ENCODE data around the gene BSND. TPM values are rescaled to one million over a fixed set of nuclear protein-coding genes. Genes with fewer than 3 reads are reported as not detected.

Gene BSND
- total RNA-seq, 1 donor from 2014 or later, result not detected

- no peak for FAIRE-seq
- peak; percentile 19 for DNase-seq (ENCODE audit: low read depth)
- Histone ChIP-seq H3K4me3 (ENCODE audit: low read depth, low read length) (no peak overlapping the region), H3K36me3 (ENCODE audit: control insufficient read depth, insufficient read depth, low read length) (peaks cover 23% of the 10 kb centered on the region), H3K27me3 (ENCODE audit: control insufficient read depth, insufficient read depth, low read length) (no peaks in the 10 kb centered on the region)
- no peak for TF ChIP-seq CTCF (IDR thresholded peaks at IDR 0.05; ENCODE audit: insufficient read depth, low read length, severe bottlenecking)
Measured at GRCh38 chr1:55043011-55043410, 44.3 kb downstream of the BSND start.

DNA sequence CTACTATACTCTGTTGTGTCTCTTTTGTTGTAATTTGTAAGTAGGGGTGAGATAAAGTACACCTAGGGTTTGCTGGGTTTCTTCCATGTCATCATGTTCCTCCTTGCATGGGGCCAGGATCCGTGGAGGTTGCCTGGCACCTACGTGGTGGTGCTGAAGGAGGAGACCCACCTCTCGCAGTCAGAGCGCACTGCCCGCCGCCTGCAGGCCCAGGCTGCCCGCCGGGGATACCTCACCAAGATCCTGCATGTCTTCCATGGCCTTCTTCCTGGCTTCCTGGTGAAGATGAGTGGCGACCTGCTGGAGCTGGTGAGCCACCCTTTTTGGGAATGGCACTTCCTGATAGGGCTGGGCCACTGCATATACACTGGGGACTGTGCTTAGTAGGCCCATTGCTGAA, 45.0 kb downstream of the BSND start:
- no peak for FAIRE-seq
- Histone ChIP-seq H3K27me3 (ENCODE audit: control insufficient read depth, insufficient read depth, low read length) (no peaks in the 10 kb centered on the region), H3K36me3 (ENCODE audit: control insufficient read depth, insufficient read depth, low read length) (peaks cover 24% of the 10 kb centered on the region), H3K4me3 (ENCODE audit: low read depth, low read length) (no peak overlapping the region)
- no peak for TF ChIP-seq CTCF (IDR thresholded peaks at IDR 0.05; ENCODE audit: insufficient read depth, low read length, severe bottlenecking)
- no peak for DNase-seq (ENCODE audit: low read depth)

- H3K27me3 ChIP-seq (ENCODE audit: control insufficient read depth, insufficient read depth, low read length), result no peaks in the 10 kb centered on the region
- FAIRE-seq (peak; percentile 68), DNase-seq (ENCODE audit: low read depth) (no peak)
- H3K4me3 ChIP-seq (ENCODE audit: low read depth, low read length), result no peak overlapping the region
- peaks cover 24% of the 10 kb centered on the region for H3K36me3 ChIP-seq (ENCODE audit: control insufficient read depth, insufficient read depth, low read length)
- no peak for TF ChIP-seq CTCF (IDR thresholded peaks at IDR 0.05; ENCODE audit: insufficient read depth, low read length, severe bottlenecking)
Measured at GRCh38 chr1:55044617-55045397, 46.1 kb downstream of the BSND start.

GRCh38 chr1:55045430-55045829, 46.7 kb downstream of the BSND start:
- no peak for FAIRE-seq
- Histone ChIP-seq H3K27me3 (ENCODE audit: control insufficient read depth, insufficient read depth, low read length) (no peaks in the 10 kb centered on the region), H3K36me3 (ENCODE audit: control insufficient read depth, insufficient read depth, low read length) (peaks cover 24% of the 10 kb centered on the region), H3K4me3 (ENCODE audit: low read depth, low read length) (no peak overlapping the region)
- no peak for DNase-seq (ENCODE audit: low read depth)
- no peak for TF ChIP-seq CTCF (IDR thresholded peaks at IDR 0.05; ENCODE audit: insufficient read depth, low read length, severe bottlenecking)

DNA sequence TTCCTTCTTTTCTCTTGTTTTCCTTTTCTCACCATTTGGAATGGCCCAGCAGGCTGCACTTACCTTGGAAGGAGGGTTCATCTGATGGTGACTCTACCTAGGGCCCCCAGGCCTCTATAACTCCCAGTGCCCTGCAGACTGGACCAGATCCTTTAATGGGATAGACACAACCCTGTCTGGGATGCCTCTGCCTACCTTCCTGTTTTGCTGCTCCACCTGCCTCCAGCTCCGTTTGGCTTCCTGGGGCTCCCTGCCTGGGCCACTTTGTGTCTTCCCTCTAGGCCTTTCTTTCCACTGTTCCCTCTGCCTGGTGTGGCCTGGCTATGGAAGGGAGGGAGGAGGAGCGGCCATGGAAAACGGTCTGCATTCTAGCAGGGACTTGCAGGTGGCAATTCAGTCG, 48.1 kb downstream of the BSND start:
- no peak for DNase-seq (ENCODE audit: low read depth)
- TF ChIP-seq CTCF (IDR thresholded peaks at IDR 0.05; ENCODE audit: insufficient read depth, low read length, severe bottlenecking), result no peak
- FAIRE-seq, result no peak
- H3K27me3 ChIP-seq (ENCODE audit: control insufficient read depth, insufficient read depth, low read length), result no peaks in the 10 kb centered on the region
- H3K4me3 ChIP-seq (ENCODE audit: low read depth, low read length), result no peak overlapping the region
- H3K36me3 ChIP-seq (ENCODE audit: control insufficient read depth, insufficient read depth, low read length), result peaks cover 28% of the 10 kb centered on the region

DNA sequence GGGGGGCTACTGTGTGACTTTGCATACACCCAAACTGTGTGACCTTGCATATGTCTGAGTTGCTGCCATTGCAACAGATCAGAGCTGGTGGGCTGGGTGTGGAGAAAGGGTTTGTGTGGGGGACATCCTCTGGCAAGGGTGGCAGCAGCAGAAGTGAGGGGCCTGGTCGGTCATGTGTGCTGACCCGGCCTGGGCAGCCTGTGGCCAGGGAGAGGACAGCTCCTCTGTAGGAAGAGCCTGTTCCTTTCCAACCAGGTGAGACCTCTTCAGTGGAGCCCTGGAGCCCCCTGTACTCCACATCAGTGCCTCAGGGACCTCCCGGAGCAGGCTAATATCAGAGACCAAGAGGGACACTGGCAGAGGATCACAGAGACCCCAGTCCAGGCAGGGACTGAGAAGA, 48.9 kb downstream of the BSND start:
- no peak for TF ChIP-seq CTCF (IDR thresholded peaks at IDR 0.05; ENCODE audit: insufficient read depth, low read length, severe bottlenecking)
- FAIRE-seq (no peak), DNase-seq (ENCODE audit: low read depth) (no peak)
- Histone ChIP-seq H3K4me3 (ENCODE audit: low read depth, low read length) (no peak overlapping the region), H3K27me3 (ENCODE audit: control insufficient read depth, insufficient read depth, low read length) (no peaks in the 10 kb centered on the region), H3K36me3 (ENCODE audit: control insufficient read depth, insufficient read depth, low read length) (peaks cover 31% of the 10 kb centered on the region)

Measured in bronchial epithelial cell (primary cell).